AG08396 (cell line): ENCODE measurements around the gene IL1A.

Experiments
- DNase-seq: peaks from one replicate; pipeline ENCODE4 v3.0.0; 2012; ENCODE audit warnings: low spot score, mixed read lengths

The IL1A gene

DNA sequence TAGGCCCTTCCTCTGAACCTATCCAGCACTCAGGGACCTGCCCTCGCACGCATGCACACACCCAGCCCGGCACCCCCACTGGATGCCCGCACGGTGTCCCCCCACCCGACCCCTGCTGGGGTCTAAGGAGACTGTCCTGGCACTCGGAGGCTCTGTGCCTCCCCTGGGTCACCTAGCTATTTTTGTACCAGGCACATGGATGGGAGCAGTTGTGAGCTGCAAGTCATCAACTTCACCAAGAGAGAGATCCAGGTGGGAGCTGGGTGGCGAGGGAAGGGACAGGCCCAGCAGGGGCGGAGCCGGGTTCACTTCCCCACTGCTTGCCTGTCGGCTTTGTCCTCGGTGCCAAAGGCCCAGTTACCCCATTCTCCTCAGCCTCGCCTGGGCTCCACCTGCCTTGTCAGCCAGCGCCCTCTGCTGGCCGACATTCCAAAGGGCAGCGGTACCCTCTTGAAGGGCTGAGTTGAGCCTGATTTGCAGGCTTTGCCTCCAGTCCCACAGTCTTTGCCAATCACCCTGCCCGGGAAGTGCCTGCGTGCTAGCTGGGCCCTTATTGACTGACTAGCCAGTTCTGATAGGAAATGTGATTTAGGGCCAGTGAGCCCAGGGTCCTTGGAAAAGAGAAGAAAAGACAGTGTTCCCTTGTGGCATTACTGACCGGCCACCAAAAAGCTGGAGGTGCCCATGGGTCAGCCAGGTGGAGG lies 57.7 kb downstream of the IL1A start:
- DNase-seq = peak; percentile 94

DNA sequence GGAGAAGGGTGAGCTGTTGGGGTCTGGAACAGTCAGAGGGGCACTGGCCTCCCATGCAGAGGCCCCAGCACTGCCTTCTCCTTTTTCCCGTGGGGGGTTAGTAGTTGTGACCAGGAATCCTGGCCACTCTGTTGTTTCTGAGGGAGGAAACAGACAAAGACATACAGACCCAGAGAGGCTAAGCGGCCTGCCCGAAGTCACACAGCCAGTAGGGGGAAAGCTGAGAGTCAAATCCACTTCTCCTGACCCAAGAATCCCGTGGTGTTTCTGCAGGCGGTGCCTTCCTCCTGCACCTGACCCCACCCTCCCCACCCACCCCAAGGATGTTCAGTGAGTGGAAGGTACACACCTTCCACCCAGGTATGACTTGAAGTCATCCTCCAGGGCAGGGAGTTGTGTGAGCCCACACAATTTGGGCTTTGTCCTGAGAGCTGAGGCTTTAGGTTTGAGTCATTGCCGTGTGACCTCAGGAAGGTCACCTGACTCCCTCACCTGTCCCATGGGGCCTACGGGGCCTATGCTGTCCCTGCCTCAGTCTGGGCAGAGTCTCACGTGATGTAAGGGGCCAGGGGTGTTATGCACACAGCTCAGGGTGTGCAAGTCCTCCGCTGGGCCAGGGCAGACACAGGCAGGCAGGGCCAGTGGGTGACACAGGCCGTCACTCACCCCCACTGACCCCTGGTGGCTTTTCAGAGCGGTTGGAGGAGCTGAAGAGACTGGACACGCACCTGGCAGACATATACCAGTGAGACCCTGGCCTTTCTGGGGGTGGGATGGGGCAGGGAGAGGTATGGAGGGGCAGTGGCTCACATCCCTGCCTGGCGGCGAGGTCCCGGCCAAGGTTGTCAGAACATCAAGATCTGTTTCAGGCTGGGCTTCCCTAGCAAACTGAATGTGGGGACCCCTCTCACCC lies 58.5 kb downstream of the IL1A start:
- DNase-seq = no peak

DNA sequence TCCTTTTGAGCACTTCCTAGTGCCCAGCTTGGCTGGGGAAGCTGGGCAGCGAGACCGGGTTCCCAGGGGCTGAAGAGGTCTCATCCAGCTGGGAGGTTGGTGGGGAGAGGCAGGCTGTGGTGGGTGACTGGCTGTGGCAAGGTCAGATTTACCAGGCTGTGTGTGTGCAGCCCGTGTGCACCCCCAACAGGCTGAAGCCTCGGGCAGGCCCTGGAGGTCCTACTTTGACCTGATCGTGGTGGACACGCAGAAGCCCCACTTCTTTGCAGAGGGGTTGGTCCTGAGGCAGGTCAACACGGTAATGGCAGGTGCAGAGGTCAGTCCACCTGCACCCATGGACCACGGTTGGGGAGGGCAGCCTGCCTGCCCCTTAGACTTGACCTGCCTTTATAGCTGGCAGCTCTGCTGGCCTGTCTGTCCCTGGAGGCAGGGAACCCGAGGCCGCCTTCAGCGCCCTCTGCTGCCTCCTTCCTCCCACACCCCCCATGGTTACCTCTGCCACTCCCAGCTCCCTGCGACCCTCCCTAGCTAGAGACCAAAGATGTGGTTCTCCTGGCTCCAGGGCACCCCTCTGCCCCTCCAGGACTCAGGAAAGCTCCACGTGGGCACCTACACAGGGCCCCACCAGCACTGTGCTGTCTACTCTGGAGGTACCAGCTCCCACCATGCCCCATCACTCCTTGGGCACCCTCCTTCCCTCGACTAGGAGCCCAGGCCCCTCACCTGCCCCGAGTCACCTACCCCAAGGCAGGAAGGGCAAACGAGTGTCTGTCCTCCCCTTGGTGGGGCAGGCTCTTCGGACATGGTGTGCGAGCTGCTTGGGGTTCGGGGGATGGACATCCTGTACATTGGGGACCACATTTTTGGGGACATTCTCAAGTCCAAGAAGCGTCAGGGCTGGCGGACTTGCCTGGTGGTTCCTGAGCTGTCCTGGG lies 59.4 kb downstream of the IL1A start:
- peak; percentile 45 for DNase-seq

DNA sequence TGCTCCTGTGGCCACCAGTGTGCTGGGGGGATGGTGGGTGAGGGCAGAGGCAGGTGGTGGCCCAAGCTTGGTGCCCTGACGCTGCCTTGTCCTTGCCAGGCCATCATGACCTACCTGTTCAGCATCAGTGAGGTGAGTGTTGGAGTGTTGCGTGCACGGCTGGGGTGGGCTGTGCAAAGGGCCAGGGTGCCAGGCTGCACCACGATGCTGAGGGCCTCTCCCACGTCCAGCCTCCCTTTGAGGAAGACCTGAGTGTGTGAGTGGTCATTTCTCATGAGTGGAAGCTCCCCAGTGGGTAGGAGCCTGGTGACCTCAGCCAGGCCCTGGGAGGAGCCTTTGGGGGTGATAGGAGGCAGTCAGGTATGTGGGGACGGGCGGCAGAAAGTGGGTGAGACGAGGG lies 60.3 kb downstream of the IL1A start:
- DNase-seq = no peak
